Measurements from ENCODE around the gene BMERB1. TPM values are rescaled to one million over a fixed set of nuclear protein-coding genes. Genes with fewer than 3 reads are reported as not detected.
A peak's percentile ranks its signal among the peaks of the same experiment; 100 is the strongest.

The BMERB1 gene
- total and polyA plus RNA-seq, 9 of the 15 experiments (the other 6 are each of a cell fraction or from before 2014, with no cell fraction given) = 0.29 to 2.9 (median 0.94) TPM

DNA sequence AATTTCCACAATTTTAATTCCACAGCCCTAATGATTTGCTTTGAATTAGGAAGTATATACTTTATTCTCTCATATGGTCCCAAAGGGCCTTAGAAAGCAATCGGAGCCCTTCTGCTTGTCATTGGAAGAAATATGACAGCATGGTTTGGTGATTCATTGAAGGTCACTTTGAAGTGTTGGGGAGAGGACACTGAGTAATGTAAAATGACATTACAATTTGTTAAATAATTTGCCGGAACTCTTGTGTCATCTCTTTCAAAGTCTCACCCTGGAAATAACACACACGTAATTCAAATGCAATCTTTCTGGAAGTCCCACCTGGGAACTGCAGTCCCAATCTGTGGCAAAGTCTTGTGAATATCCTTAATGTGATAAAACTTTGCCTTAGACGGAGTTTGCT, 59.8 kb downstream of the BMERB1 start (continued):
- TF ChIP-seq CTBP1 (IDR thresholded peaks at IDR 0.05; ENCODE audit: borderline replicate concordance) (no peak), LEF1 (IDR thresholded peaks at IDR 0.05) (peak; percentile 65), RBBP5 (IDR thresholded peaks at IDR 0.05; ENCODE audit: borderline replicate concordance, insufficient read depth, low read length, poor library complexity, severe bottlenecking) (no peak), FOSL1 (tag; conservative IDR thresholded peaks at IDR 0.05) (peak; percentile 73), CEBPG (CRISPR knock-in tag; IDR thresholded peaks at IDR 0.05) (no peak), CEBPG (tag; conservative IDR thresholded peaks at IDR 0.05 in 1 of 2, IDR thresholded peaks at IDR 0.05 in 1 of 2) (peak in 1 of 2 experiments; percentile 91; a peak in 2 of 4 replicates), FIP1L1 (IDR thresholded peaks at IDR 0.05; ENCODE audit: low read depth, low read length, poor library complexity, severe bottlenecking) (no peak), CBFB (CRISPR knock-in tag; IDR thresholded peaks at IDR 0.05) (no peak), ATF7 (IDR thresholded peaks at IDR 0.05) (0 out of 2 replicates have a peak, but pooled peaks have one; percentile 21), ZNF175 (CRISPR knock-in tag; IDR thresholded peaks at IDR 0.05; ENCODE audit: low read depth) (peak; percentile 38; the same call in 1 of the 2 replicates), MIER1 (IDR thresholded peaks at IDR 0.05; ENCODE audit: low read depth) (no peak), HDAC6 (IDR thresholded peaks at IDR 0.05; ENCODE audit: low read depth, low read length) (no peak), JUND (IDR thresholded peaks at IDR 0.05; ENCODE audit: borderline replicate concordance, low read depth, low read length) (peak; percentile 24; the same call in 1 of the 2 replicates), JUND (tag; IDR thresholded peaks at IDR 0.05; ENCODE audit: borderline replicate concordance, low read depth, low read length) (0 out of 3 replicates have a peak, but pooled peaks have one; percentile 34), HOXB6 (CRISPR knock-in tag; IDR thresholded peaks at IDR 0.05; ENCODE audit: borderline replicate concordance) (no peak), CBFA2T3 (IDR thresholded peaks at IDR 0.05) (peak; percentile 8; the same call in 1 of the 2 replicates)
- TF ChIP-seq, protein P1, sequence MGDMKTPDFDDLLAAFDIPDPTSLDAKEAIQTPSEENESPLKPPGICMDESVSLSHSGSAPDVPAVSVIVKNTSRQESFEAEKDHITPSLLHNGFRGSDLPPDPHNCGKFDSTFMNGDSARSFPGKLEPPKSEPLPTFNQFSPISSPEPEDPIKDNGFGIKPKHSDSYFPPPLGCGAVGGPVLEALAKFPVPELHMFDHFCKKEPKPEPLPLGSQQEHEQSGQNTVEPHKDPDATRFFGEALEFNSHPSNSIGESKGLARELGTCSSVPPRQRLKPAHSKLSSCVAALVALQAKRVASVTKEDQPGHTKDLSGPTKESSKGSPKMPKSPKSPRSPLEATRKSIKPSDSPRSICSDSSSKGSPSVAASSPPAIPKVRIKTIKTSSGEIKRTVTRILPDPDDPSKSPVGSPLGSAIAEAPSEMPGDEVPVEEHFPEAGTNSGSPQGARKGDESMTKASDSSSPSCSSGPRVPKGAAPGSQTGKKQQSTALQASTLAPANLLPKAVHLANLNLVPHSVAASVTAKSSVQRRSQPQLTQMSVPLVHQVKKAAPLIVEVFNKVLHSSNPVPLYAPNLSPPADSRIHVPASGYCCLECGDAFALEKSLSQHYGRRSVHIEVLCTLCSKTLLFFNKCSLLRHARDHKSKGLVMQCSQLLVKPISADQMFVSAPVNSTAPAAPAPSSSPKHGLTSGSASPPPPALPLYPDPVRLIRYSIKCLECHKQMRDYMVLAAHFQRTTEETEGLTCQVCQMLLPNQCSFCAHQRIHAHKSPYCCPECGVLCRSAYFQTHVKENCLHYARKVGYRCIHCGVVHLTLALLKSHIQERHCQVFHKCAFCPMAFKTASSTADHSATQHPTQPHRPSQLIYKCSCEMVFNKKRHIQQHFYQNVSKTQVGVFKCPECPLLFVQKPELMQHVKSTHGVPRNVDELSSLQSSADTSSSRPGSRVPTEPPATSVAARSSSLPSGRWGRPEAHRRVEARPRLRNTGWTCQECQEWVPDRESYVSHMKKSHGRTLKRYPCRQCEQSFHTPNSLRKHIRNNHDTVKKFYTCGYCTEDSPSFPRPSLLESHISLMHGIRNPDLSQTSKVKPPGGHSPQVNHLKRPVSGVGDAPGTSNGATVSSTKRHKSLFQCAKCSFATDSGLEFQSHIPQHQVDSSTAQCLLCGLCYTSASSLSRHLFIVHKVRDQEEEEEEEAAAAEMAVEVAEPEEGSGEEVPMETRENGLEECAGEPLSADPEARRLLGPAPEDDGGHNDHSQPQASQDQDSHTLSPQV (IDR thresholded peaks at IDR 0.05) = 0 out of 2 replicates have a peak, but pooled peaks have one; percentile 18
- TF ChIP-seq, protein P2, sequence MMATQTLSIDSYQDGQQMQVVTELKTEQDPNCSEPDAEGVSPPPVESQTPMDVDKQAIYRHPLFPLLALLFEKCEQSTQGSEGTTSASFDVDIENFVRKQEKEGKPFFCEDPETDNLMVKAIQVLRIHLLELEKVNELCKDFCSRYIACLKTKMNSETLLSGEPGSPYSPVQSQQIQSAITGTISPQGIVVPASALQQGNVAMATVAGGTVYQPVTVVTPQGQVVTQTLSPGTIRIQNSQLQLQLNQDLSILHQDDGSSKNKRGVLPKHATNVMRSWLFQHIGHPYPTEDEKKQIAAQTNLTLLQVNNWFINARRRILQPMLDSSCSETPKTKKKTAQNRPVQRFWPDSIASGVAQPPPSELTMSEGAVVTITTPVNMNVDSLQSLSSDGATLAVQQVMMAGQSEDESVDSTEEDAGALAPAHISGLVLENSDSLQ (IDR thresholded peaks at IDR 0.05) = peak; percentile 58
- TF ChIP-seq, protein P3, sequence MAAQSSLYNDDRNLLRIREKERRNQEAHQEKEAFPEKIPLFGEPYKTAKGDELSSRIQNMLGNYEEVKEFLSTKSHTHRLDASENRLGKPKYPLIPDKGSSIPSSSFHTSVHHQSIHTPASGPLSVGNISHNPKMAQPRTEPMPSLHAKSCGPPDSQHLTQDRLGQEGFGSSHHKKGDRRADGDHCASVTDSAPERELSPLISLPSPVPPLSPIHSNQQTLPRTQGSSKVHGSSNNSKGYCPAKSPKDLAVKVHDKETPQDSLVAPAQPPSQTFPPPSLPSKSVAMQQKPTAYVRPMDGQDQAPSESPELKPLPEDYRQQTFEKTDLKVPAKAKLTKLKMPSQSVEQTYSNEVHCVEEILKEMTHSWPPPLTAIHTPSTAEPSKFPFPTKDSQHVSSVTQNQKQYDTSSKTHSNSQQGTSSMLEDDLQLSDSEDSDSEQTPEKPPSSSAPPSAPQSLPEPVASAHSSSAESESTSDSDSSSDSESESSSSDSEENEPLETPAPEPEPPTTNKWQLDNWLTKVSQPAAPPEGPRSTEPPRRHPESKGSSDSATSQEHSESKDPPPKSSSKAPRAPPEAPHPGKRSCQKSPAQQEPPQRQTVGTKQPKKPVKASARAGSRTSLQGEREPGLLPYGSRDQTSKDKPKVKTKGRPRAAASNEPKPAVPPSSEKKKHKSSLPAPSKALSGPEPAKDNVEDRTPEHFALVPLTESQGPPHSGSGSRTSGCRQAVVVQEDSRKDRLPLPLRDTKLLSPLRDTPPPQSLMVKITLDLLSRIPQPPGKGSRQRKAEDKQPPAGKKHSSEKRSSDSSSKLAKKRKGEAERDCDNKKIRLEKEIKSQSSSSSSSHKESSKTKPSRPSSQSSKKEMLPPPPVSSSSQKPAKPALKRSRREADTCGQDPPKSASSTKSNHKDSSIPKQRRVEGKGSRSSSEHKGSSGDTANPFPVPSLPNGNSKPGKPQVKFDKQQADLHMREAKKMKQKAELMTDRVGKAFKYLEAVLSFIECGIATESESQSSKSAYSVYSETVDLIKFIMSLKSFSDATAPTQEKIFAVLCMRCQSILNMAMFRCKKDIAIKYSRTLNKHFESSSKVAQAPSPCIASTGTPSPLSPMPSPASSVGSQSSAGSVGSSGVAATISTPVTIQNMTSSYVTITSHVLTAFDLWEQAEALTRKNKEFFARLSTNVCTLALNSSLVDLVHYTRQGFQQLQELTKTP (IDR thresholded peaks at IDR 0.05; ENCODE audit: low read depth in 1 of 2, partially characterized antibody in 2 of 2) = no peak

Data from K562 (cell line).